ENCODE measurements around the gene SPATA9.
"Not testable (repeated sequence)": the region's sequence is repeated elsewhere in the genome, so short reads cannot be mapped to it uniquely, and the experiment has no call there.

The SPATA9 gene

DNA sequence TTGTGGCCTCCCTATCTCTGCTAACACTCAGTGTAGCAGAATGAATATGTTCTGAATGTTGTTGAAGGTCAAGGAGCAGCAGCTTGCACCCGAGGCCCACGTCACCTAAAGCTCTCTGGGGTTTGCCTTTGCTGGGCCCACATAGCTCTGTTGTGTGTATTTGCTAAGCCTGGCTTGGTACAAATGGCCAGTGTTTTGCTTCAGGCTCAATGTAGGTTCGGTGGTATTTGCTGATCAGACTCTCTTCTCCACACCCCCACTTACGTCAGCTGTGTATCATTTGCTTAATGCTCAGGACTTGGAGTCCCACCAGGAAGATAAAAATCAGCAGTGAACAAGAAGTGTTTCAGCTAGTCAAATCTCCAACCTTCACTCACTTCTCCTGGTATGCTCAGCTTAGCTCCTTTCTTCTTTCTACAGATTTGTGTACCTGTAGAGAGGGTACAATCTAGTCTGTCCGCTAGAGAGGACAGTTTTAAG is 41.0 kb downstream of the SPATA9 start:
- DNase-seq, result no peak

DNA sequence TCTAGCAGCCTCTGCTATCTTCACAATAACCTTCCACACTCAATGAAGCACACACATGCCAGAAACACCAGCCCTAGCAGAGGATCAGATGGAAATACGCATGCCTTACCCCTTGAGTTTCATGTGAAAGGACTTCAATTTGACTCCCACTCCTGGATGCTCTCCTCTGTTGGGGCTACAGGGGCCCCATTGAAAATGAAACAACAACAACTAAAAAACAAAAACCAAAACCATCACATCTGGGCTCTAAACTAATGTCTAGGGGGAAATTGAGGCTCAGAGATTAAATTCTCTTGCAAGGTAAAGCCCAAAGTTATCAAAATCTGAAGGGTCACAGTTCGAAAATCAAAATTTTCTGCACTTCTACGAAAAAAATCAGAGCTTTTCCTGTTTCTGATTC is 44.2 kb downstream of the SPATA9 start:
- DNase-seq, result no peak

DNA sequence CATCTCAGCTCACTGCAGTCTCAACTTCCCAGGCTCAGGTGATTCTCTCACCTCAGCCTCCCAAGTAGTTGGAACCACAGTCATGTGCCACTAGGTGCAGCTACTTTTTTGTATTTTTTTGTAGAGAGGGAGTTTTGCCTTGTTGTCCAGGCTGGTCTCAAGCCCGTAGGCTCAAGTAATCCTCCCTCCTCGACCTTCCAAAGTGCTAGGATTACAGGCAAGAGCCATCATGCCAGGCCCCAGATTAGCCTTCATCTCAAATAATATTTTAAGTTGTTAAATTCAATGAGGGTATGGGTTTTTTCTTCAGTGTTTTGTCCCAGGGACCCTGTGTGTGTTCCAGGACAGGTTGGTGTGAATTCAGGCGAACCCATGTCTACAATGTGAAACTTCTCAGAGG is 48.7 kb downstream of the SPATA9 start:
- no peak for DNase-seq

DNA sequence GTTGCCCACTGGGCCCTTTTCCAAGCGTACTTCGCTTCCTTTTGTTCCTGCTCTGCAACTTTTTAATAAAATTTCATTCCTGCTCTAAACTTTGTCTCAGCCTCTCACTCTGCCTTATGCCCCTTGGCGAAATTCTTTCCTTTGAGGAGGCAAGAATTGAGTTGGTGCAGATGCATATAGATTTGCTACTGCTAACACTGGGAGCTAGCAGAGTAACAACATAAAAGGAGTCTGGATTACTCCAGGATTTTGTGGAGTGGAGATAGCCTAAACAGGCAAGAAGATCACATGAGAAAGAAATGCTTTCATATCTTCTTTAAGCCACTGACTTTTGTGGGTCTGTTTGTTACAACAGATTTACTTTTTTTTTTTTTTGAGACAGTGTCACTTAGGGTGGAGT is 49.1 kb downstream of the SPATA9 start:
- DNase-seq, result no peak

DNA sequence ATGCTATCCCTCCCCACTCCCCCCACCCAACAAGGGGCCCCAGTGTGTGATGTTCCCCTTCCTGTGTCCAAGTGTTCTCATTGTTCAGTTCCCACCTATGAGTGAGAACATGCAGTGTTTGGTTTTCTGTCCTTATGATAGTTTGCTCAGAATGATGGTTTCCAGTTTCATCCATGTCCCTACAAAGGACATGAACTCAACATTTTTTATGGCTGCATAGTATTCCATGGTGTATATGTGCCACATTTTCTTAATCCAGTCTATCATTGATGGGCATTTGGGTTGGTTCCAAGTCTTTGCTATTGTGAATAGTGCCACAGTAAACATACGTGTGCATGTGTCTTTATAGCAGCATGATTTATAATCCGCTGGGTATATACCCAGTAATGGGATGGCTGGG is 49.8 kb downstream of the SPATA9 start:
- DNase-seq, result not testable (repeated sequence)

DNA sequence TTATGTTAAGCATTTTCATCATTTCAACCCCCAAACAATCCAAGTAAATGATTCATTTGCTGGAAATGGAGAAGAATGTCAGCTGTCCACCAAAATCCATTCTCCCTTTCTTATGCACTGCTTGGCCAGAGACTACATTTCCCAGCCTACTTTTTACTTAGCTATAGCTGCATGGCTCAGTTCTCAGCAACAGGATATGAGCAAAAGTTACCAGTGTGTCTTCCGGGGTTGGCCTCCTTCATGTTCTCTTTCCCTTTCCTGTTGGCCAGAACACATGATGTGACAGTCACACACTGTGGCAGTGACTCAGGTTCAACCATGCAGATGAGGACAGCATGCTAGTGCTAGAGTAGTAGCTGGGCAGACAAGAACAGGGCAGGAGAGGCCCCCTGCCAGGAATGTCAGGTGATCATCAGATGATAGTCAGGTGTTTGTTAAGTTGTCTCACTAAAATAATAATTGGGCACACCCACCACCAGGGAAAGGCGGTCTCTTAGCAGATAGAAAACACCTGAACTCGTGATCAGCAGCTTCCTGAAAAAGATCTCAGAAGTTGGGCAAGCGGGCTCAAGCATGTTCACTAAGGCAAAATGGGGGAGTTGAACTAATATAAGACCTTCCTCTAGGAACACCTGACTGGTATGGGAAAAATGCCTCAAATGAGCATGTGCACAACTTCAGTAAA is 50.7 kb downstream of the SPATA9 start:
- DNase-seq, result peak; percentile 72 to 82

DNA sequence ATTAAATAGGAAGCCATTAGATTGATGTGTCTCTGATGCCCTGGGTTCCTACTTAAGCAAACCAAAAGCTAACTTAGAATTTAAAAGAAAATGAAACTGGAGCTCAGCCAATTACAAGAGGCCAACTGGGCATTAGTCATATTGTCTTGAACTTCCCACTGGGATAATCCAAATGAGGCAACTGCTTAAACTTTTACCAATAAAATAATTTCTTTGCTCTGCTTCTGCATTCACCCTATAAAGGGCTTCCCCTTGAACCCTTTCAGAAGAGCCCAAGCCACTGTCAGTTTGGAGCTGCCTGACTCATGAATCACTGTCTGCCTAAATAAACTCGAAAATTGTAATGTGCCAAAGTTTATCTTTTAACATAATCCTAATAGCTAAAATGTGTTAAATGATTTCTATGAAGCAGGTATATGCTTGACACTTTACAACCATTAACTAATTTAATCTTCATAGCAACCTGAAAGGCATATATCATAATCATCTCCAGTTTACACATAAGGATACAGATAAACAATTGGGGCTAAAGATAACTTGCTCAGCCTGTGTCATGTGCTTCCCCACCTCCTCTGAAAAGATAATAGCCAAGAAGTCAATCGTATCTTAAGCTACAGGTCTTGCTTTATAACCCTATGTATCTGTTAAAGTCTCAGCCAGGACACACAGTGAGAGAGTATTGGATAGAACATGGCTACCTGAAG is 51.4 kb downstream of the SPATA9 start:
- DNase-seq, result no peak

DNA sequence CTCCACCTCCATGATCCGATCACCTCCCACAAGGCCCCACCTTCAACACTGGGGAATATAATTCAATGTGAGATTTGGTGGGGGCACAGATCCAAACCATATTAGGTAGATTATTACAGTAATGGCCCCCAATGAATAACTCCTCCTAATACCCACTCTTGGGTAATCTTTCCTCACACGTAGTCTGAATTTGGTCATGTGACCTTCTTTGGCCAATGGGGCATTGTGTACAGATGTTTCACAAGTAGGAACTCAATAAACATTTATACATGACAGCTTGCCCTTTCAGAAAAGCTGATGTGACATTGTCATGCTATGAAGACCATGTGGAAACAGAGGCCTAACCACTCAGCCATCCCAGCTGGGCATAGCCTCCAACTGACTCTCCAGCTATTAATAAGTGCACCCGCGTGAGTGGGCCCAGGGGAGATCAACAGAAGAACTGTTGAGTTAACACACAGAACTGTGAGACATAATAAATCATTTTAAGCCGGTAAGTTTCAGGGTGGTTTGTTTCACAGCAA is 52.3 kb downstream of the SPATA9 start:
- DNase-seq, result no peak

DNA sequence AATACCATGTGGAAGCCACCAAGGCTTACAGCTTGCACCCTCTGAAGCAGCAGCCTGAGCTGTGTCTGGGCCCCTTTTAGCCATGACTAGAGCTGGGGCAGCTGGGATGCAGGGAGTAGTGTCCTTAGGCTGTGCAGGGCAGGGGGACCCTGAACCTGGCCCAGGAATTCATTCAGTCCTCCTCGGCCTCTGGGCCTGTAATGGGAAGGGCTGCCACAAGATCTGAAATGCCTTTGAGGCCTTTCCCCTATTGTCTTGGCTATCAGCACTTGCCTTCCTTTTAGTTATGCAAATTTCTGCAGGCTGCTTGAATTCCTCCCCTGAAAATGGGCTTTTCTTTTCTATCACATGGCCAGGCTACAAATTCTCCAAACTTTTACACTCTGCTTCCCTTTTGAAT is 53.9 kb downstream of the SPATA9 start:
- DNase-seq, result no peak

DNA sequence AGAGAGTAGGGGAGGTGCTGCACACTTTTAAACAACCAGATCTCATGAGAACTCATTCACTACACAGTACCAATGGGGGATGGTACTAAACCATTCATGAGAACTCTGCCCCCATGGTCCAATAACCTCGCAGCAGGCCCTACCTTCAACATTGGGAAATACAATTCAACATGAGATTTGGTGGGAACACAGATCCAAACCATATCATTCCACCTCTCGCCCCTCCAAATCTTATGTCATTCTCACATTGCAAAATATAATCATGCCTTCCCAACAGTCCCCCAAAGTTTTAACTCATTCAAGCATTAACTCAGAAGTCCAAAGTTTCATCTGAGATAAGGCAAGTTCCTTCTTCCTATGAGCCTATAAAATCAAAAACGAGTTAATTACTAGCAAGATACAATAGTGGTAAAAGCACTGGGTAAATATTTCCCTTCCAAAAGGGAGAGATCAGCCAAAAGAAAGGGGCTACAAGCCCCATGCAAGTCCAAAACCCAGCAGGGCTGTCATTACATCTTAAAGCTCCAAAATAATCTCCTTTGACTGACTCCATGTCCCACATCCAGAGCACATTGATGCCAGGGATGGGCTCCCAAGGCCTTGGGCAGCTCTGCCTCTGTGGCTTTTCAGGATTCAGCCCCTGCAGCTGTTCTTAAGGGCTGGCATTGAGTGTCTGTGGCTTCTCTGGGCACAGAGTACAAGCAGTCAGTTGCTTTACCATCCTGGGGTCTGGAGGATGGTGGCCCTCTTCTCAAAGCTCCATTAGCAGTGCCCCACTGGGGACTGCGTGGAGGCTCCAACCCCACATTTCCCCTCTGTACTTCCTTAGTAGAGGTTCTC is 54.6 kb downstream of the SPATA9 start:
- no peak for DNase-seq

DNA sequence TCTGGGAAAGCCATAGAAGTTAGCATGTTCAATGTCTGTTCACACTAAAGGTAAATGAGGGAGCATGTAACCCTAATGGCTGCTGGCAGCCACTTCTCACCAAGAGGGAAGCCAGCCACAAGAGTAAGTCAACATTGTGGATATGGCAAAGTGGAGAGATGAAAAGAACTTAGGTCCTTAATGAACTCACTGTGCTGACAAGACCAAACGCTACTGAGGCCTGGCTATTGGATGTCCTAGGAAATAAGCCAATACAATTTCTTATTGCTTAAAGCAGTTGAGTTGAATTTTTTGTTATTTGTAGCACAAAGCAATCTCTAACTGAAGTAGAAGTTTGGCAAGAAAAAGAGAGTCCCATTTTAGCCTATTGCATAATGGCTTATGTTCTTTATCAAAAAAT is 56.1 kb downstream of the SPATA9 start:
- DNase-seq, result no peak

DNA sequence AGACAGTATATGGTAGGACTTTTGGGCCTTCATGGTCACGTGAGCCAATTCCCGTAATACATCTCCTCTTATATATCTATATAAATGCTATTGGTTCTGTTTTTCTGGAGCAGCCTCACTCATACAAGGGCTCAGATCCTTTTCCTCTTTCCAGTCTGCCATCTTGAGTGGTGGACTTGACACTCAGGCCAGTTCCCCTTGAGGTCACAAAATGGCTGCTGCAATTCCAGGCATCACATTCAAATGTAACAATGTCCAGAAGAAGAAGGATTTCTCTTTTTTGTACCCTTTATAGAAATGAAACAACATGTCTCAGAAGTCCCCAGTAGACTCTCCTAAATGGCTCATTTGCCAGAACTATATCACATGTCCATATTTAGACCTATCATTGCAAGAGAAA is 58.4 kb downstream of the SPATA9 start:
- DNase-seq, result no peak

DNA sequence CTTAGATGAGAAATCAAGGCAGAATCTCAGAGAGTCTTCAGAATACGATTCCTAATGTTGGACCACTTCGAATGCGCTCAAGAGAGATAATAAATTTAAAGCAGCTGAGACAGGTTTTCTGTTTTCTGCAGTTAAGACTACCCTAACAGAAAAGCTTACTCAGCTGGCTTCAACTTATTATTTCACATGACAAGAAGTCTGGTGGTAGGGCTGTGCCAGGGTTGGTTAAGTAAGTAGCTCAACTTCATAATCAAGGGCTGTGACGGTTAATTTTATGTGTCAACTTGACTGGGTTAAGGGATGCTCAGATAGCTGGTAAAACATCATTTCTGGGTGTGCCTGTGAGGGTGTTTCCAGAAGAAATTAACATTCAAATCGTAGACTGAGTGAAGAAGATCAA is 59.1 kb downstream of the SPATA9 start:
- DNase-seq, result no peak

DNA sequence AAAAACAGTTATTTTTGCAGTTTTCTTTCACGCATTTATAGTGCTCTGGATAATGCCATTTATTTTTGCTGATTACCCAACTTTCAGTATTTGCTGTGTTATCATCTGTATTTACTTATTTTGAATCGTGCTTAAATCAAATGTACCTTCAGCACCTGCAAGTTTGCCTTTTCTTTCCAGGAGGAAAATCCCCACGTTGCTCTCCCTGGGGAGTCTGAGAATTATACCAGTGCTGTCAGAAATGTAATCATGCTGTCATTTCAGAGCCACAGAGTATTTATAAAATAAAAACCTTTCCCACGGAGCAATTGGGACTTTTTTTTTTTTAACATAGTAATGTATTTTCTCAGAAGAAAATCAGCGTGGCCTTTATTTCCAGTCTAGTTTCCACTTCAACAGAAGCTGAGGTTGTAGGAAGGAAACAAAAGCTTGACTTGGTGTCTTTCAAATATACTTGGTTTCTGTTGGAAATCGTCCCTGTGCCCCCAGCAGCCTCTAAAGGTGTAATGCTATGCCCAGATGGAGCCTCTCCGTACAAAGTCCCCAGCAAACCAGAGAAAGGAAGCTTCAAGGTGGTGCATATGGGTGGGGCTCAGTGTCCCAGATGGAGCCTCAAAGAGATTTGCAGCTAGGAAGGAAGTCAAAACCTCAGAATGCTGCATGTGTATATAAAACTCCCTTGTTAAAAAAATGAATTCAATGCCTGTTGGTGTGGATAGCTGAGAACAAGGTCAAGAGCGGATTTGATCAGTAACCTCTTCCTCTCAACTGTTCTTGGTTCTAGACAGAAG is 60.8 kb downstream of the SPATA9 start:
- peak; percentile 19 to 60 for DNase-seq

DNA sequence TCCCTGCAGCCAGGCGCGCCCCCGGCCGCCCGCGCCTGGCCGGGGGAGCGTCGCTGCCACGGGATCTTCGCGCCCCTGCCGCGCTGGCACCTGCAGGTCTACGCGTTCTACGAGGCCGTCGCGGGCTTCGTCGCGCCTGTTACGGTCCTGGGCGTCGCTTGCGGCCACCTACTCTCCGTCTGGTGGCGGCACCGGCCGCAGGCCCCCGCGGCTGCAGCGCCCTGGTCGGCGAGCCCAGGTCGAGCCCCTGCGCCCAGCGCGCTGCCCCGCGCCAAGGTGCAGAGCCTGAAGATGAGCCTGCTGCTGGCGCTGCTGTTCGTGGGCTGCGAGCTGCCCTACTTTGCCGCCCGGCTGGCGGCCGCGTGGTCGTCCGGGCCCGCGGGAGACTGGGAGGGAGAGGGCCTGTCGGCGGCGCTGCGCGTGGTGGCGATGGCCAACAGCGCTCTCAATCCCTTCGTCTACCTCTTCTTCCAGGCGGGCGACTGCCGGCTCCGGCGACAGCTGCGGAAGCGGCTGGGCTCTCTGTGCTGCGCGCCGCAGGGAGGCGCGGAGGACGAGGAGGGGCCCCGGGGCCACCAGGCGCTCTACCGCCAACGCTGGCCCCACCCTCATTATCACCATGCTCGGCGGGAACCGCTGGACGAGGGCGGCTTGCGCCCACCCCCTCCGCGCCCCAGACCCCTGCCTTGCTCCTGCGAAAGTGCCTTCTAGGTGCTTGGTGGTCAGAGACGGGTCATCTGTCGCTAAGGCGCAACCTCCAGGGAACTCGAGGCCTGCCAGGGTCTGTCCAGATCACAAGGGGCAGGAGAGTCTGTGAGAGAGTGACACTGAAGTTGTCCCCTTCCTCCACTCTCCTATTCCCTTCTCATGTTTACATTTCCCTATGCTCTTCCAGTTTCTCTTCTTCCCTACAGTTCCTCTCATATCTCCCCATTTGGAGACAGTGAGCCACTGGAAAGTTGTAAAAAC is 61.6 kb downstream of the SPATA9 start:
- peak; percentile 25 to 39 for DNase-seq

DNA sequence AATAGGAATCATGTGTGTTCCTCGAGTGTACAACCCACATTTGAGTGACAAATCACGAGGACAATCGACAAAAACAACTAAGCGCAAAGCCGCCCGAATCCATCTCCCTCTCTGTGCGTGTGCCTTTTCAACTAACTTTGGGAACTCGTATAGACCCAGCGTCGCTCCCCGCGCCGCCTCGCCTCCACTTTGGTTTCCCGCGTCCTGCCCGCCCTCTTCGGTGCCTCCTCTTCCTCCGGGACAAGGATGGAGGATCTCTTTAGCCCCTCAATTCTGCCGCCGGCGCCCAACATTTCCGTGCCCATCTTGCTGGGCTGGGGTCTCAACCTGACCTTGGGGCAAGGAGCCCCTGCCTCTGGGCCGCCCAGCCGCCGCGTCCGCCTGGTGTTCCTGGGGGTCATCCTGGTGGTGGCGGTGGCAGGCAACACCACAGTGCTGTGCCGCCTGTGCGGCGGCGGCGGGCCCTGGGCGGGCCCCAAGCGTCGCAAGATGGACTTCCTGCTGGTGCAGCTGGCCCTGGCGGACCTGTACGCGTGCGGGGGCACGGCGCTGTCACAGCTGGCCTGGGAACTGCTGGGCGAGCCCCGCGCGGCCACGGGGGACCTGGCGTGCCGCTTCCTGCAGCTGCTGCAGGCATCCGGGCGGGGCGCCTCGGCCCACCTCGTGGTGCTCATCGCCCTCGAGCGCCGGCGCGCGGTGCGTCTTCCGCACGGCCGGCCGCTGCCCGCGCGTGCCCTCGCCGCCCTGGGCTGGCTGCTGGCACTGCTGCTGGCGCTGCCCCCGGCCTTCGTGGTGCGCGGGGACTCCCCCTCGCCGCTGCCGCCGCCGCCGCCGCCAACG is 62.5 kb downstream of the SPATA9 start, which contains the start of gene GPR150:
Gene GPR150, plus strand, starts transcription at position 58 of the 840 bp plus-strand sequence. Its CDS starts 189 bp downstream, at position 247.
- peak; percentile 63 to 65 for DNase-seq

DNA sequence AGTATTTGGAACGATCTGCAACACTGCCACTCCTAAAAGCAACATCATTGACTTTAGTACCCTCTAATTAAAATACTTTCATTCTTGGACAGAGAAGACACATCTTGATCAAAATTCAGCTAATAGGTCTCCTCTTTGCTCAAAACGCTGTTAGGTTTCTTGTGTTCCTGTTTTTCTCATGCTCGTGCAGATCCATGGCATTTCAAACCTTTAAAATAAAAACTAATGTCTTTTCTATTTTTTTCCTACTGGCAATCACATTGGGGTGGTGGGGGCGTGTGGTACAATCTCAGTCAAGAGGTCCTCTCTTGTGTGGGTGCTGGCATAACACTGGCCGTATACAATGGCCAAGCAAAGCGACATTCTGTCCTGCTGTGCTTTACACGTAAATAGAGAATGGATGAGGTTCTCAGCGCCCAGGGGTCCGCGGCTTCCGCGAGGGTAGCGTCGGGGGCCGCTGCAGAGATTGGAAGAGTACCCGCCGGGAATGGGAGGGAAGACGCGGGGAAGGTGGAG is 63.2 kb downstream of the SPATA9 start:
- no peak for DNase-seq

DNA sequence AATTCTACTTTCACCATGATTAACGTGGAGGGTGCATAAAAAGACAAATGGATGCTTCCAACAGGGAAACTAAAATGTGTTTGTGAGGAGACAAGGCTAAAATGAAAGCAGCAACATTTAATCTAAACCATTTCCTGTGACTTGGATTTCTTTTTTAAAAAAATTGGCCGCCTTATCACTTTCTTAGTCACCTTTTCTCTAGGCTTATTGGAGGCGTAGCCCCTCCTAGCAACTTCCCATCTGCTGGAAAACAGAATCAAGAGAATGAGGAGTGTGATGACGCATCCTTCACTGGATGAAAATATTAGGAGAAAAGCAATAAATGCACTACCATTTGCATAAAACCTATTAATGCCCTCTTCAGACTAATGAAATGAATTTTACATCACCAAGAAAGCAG is 63.7 kb downstream of the SPATA9 start:
- no peak for DNase-seq

DNA sequence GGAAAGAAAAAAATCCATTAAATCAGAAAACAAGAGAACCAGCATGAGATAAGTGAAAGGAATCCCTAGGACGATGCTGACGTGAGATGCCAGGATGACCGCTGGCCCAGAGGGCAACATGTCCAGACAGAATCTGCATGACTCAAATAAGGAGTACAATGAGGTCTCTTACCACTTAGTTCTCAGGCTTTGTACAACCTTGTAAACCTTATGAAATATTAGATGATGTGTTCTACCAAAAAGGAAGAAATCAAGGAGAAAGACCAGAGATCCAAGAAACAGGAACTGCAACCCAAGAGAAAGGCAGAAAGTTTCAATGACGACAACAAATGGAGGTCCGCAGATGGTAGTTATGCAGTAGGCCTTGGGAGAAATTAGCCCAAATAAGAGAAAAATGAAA is 65.7 kb downstream of the SPATA9 start:
- no peak for DNase-seq

DNA sequence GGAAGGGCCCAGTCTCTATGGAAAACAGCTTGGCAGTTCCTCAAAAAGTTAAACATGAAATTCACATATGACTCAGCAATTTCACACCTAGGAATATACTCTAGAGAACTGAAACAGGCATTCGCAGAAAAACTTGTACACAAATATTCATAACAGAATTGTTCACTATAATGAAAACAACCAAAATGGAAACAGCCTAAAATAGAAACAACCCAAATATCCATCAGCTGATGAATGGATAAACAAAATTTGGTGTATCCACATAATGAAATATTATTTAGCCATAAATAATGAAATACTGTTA is 67.7 kb downstream of the SPATA9 start:
- no peak for DNase-seq

All from CD4-positive, alpha-beta T cell treated with Interleukin-1 beta for 1 hour (primary cell).